ACC112 (cell line): ENCODE measurements around the gene SLC26A9.
A peak's percentile ranks its signal among the peaks of the same experiment; 100 is the strongest.
"Not testable (repeated sequence)": the region's sequence is repeated elsewhere in the genome, so short reads cannot be mapped to it uniquely, and the experiment has no call there.

Source experiments
- H2AFZ ChIP-seq: fragments of 200-600 bp; sonication (generic); one replicate; pipeline ENCODE4 v1.6.0; 2017; ENCODE audit warnings: antibody characterized with exemption, low read length; ENCODE audit not compliant: unreplicated experiment
- H3K27ac ChIP-seq: fragments of 200-600 bp; sonication (generic); 2 replicates; pipeline ENCODE4 v1.5.1; 2014; ENCODE audit warnings: low read depth, mild to moderate bottlenecking, antibody characterized with exemption, low read length, moderate library complexity
- H3K27me3 ChIP-seq: fragments of 200-600 bp; sonication (generic); 2 replicates; pipeline ENCODE4 v1.6.1; 2014; ENCODE audit warnings: mild to moderate bottlenecking, antibody characterized with exemption, low read length, moderate library complexity, mixed read lengths; ENCODE audit not compliant: insufficient read depth
- H3K36me3 ChIP-seq: fragments of 200-600 bp; sonication (generic); 2 replicates; pipeline ENCODE4 v1.6.1; 2016; ENCODE audit warnings: mild to moderate bottlenecking, antibody characterized with exemption, low read length, moderate library complexity, mixed read lengths; ENCODE audit not compliant: insufficient read depth
- H3K4me1 ChIP-seq: fragments of 200-600 bp; sonication (generic); one replicate; pipeline ENCODE4 v1.6.1; 2016; ENCODE audit warnings: low read length, mixed read lengths; ENCODE audit not compliant: insufficient read depth, unreplicated experiment, control insufficient read depth
- H3K4me3 ChIP-seq: fragments of 200-600 bp; sonication (generic); 2 replicates; pipeline ENCODE4 v1.5.1; 2014; ENCODE audit warnings: mild to moderate bottlenecking, low read depth, low read length
- H3K79me2 ChIP-seq: fragments of 200-600 bp; sonication (generic); one replicate; pipeline ENCODE4 v1.6.0; 2016; ENCODE audit warnings: low read length; ENCODE audit not compliant: control insufficient read depth, unreplicated experiment, insufficient read depth

The SLC26A9 gene

GRCh38 chr1:205918955-205919746 lies 24.1 kb downstream of the SLC26A9 start:
- no peak overlapping the region for H3K4me3 ChIP-seq
- H3K27me3 ChIP-seq: no peaks in the 10 kb centered on the region
- no peak overlapping the region for H2AFZ ChIP-seq
- no peaks in the 10 kb centered on the region for H3K36me3 ChIP-seq
- no peaks in the 10 kb centered on the region for H3K79me2 ChIP-seq
- no peak overlapping the region for H3K27ac ChIP-seq
- peaks cover 7% of the 10 kb centered on the region for H3K4me1 ChIP-seq

GRCh38 chr1:205917466-205918238 lies 25.6 kb downstream of the SLC26A9 start:
- Histone ChIP-seq H3K4me3 (no peak overlapping the region), H3K27ac (no peak overlapping the region), H3K79me2 (no peaks in the 10 kb centered on the region), H2AFZ (no peak overlapping the region), H3K4me1 (peaks cover 13% of the 10 kb centered on the region), H3K36me3 (no peaks in the 10 kb centered on the region), H3K27me3 (0 out of 2 replicates have a peak, but pooled peaks cover under 1% of the 10 kb centered on the region)

- Histone ChIP-seq H3K27me3 (peaks cover 6% of the 10 kb centered on the region; the same call in 1 of the 2 replicates), H3K27ac (no peak overlapping the region), H3K79me2 (no peaks in the 10 kb centered on the region), H2AFZ (no peak overlapping the region), H3K4me1 (peaks cover 13% of the 10 kb centered on the region), H3K36me3 (no peaks in the 10 kb centered on the region), H3K4me3 (no peak overlapping the region)
Observed at GRCh38 chr1:205916541-205916940, 26.7 kb downstream of the SLC26A9 start.

GRCh38 chr1:205915354-205915990 lies 27.8 kb downstream of the SLC26A9 start:
- H3K27ac ChIP-seq: no peak overlapping the region
- no peak overlapping the region for H3K4me3 ChIP-seq
- no peaks in the 10 kb centered on the region for H3K79me2 ChIP-seq
- peaks cover 13% of the 10 kb centered on the region for H3K4me1 ChIP-seq
- H2AFZ ChIP-seq: no peak overlapping the region
- peaks cover 6% of the 10 kb centered on the region; the same call in 1 of the 2 replicates for H3K27me3 ChIP-seq
- H3K36me3 ChIP-seq: no peaks in the 10 kb centered on the region

GRCh38 chr1:205914730-205915129 lies 28.5 kb downstream of the SLC26A9 start:
- no peaks in the 10 kb centered on the region for H3K79me2 ChIP-seq
- H3K27me3 ChIP-seq: peaks cover 6% of the 10 kb centered on the region; the same call in 1 of the 2 replicates
- no peak overlapping the region for H3K4me3 ChIP-seq
- no peaks in the 10 kb centered on the region for H3K36me3 ChIP-seq
- H2AFZ ChIP-seq: no peak overlapping the region
- no peak overlapping the region for H3K27ac ChIP-seq
- peaks cover 9% of the 10 kb centered on the region for H3K4me1 ChIP-seq

- Histone ChIP-seq H3K27ac (no peak overlapping the region), H3K4me1 (peaks cover 6% of the 10 kb centered on the region), H3K36me3 (no peaks in the 10 kb centered on the region), H2AFZ (no peak overlapping the region), H3K27me3 (peaks cover 6% of the 10 kb centered on the region; the same call in 1 of the 2 replicates), H3K79me2 (no peaks in the 10 kb centered on the region), H3K4me3 (no peak overlapping the region)
Observed at GRCh38 chr1:205914155-205914507, 29.1 kb downstream of the SLC26A9 start.

- H3K36me3 ChIP-seq: no peaks in the 10 kb centered on the region
- peaks cover 6% of the 10 kb centered on the region for H3K4me1 ChIP-seq
- H3K27me3 ChIP-seq: peaks cover 6% of the 10 kb centered on the region; the same call in 1 of the 2 replicates
- H3K4me3 ChIP-seq: no peak overlapping the region
- H3K27ac ChIP-seq: no peak overlapping the region
- H3K79me2 ChIP-seq: no peaks in the 10 kb centered on the region
- no peak overlapping the region for H2AFZ ChIP-seq
Observed at GRCh38 chr1:205913451-205914154, 29.7 kb downstream of the SLC26A9 start.

GRCh38 chr1:205907794-205908193 lies 35.5 kb downstream of the SLC26A9 start:
- H2AFZ ChIP-seq: peak overlapping the region; percentile 39

GRCh38 chr1:205905095-205905494 lies 38.2 kb downstream of the SLC26A9 start:
- H3K27me3 ChIP-seq, H2AFZ ChIP-seq: not testable (repeated sequence)

More at GRCh38 chr1:205907794-205908193, 35.5 kb downstream of the SLC26A9 start:
- no peaks in the 10 kb centered on the region for H3K36me3 ChIP-seq
- H3K4me1 ChIP-seq: peaks cover 8% of the 10 kb centered on the region
- H3K27me3 ChIP-seq: peaks cover 6% of the 10 kb centered on the region; the same call in 1 of the 2 replicates
- no peak overlapping the region for H3K4me3 ChIP-seq
- H3K27ac ChIP-seq: peak overlapping the region; percentile 74
- no peaks in the 10 kb centered on the region for H3K79me2 ChIP-seq

GRCh38 chr1:205896351-205896750 lies 46.9 kb downstream of the SLC26A9 start:
- no peak overlapping the region for H2AFZ ChIP-seq
- H3K27ac ChIP-seq: no peak overlapping the region
- H3K4me3 ChIP-seq: no peak overlapping the region
- no peaks in the 10 kb centered on the region for H3K79me2 ChIP-seq
- no peaks in the 10 kb centered on the region for H3K27me3 ChIP-seq
- H3K36me3 ChIP-seq: no peaks in the 10 kb centered on the region
- no peaks in the 10 kb centered on the region for H3K4me1 ChIP-seq

More at GRCh38 chr1:205905095-205905494, 38.2 kb downstream of the SLC26A9 start:
- H3K27ac ChIP-seq, H3K4me3 ChIP-seq, H3K36me3 ChIP-seq, H3K4me1 ChIP-seq, H3K79me2 ChIP-seq: not testable (repeated sequence)
